Pulmonary artery endothelial cell (primary cell): Measurements from ENCODE around the gene RASA1. TPM values are rescaled to one million over a fixed set of nuclear protein-coding genes. Genes with fewer than 3 reads are reported as not detected.

Experiments used
- DNase-seq: peaks from one replicate; pipeline ENCODE4 v3.0.0-alpha.2; 2011; ENCODE audit warnings: low read depth, low spot score
- total RNA-seq: library from RNA; depleted of rRNA; stranded (reverse); fragments of >200 nt; gene quantifications from 2 replicates; pipeline ENCODE4 v1.2.3, GENCODE V29; 2014

RASA1 gene
- total RNA-seq, 1 donor from 2014 or later = 37.7 TPM

- no peak for DNase-seq
Observed at GRCh38 chr5:87359106-87359505, 91.4 kb downstream of the RASA1 start.

- no peak for DNase-seq
Observed at GRCh38 chr5:87360132-87360531, 92.4 kb downstream of the RASA1 start.

- DNase-seq = no peak
Observed at GRCh38 chr5:87361031-87361445, 93.4 kb downstream of the RASA1 start.

- DNase-seq = no peak
Observed at GRCh38 chr5:87361536-87362213, 94.0 kb downstream of the RASA1 start.

- no peak for DNase-seq
Observed at GRCh38 chr5:87367243-87367642, 99.6 kb downstream of the RASA1 start.

- DNase-seq = no peak
Observed at GRCh38 chr5:87368601-87369000, 100.9 kb downstream of the RASA1 start.

- DNase-seq = no peak
Observed at GRCh38 chr5:87369431-87369830, 101.7 kb downstream of the RASA1 start.

GRCh38 chr5:87372705-87373104 is 105.0 kb downstream of the RASA1 start:
- no peak for DNase-seq

GRCh38 chr5:87382224-87382623 is 114.5 kb downstream of the RASA1 start:
- no peak for DNase-seq

GRCh38 chr5:87383216-87383615 is 115.5 kb downstream of the RASA1 start:
- DNase-seq = no peak

- no peak for DNase-seq
Observed at GRCh38 chr5:87385802-87386201, 118.1 kb downstream of the RASA1 start.

GRCh38 chr5:87388129-87388528 is 120.4 kb downstream of the RASA1 start:
- no peak for DNase-seq

- DNase-seq = no peak
Observed at GRCh38 chr5:87389296-87390034, 121.8 kb downstream of the RASA1 start.

- no peak for DNase-seq
Observed at GRCh38 chr5:87390075-87390474, 122.4 kb downstream of the RASA1 start.

GRCh38 chr5:87390576-87391199 is 123.0 kb downstream of the RASA1 start:
- DNase-seq = no peak

GRCh38 chr5:87392170-87392569 is 124.5 kb downstream of the RASA1 start:
- no peak for DNase-seq

- DNase-seq = no peak
Observed at GRCh38 chr5:87392801-87393200, 125.1 kb downstream of the RASA1 start.

GRCh38 chr5:87393331-87393730 is 125.6 kb downstream of the RASA1 start:
- DNase-seq = peak; percentile 50

- no peak for DNase-seq
Observed at GRCh38 chr5:87394411-87395165, 126.9 kb downstream of the RASA1 start.

GRCh38 chr5:87398981-87399614 is 131.4 kb downstream of the RASA1 start:
- DNase-seq = no peak

- DNase-seq = no peak
Observed at GRCh38 chr5:87399720-87400119, 132.0 kb downstream of the RASA1 start.
